Adipocyte (in vitro differentiated cells): ENCODE data around the gene COL4A2.

Experiments used
- DNase-seq: peaks from one replicate; pipeline ENCODE4 v3.0.0-alpha.2; 2015; ENCODE audit warnings: low read depth
- H3K27me3 ChIP-seq: replicated peaks from 2 replicates; pipeline ENCODE4 v1.7.0; 2013; ENCODE audit warnings: mild to moderate bottlenecking, low read length, moderate library complexity; ENCODE audit not compliant: control insufficient read depth, insufficient read depth
- H3K36me3 ChIP-seq: 2 replicates; pipeline ENCODE4 v1.7.0; 2013; ENCODE audit warnings: low read length, mild to moderate bottlenecking, moderate library complexity; ENCODE audit not compliant: control insufficient read depth, insufficient read depth, severe bottlenecking
- H3K4me1 ChIP-seq: 2 replicates; pipeline ENCODE4 v1.7.0; 2013; ENCODE audit warnings: mild to moderate bottlenecking, low read length, moderate library complexity; ENCODE audit not compliant: control insufficient read depth, insufficient read depth
- H3K4me3 ChIP-seq: 2 replicates; pipeline ENCODE4 v1.7.0; 2013; ENCODE audit warnings: mild to moderate bottlenecking, low read length, moderate library complexity
- H3K9ac ChIP-seq: 2 replicates; pipeline ENCODE4 v1.7.0; 2013; ENCODE audit warnings: mild to moderate bottlenecking, low read length, moderate library complexity
- H3K9me3 ChIP-seq: 2 replicates; pipeline ENCODE4 v1.7.0; 2013; ENCODE audit warnings: mild to moderate bottlenecking, low read length, moderate library complexity; ENCODE audit not compliant: control insufficient read depth

COL4A2 gene

GRCh38 chr13:110462091-110462490 is 155.0 kb downstream of the COL4A2 start:
- no peak for DNase-seq
- Histone ChIP-seq H3K9me3 (no peaks in the 10 kb centered on the region), H3K36me3 (peaks cover 98% of the 10 kb centered on the region), H3K4me1 (no peaks in the 10 kb centered on the region), H3K4me3 (no peak overlapping the region), H3K27me3 (no peaks in the 10 kb centered on the region), H3K9ac (no peak overlapping the region)

- no peak overlapping the region for H3K9ac ChIP-seq
- no peak for DNase-seq
- peaks cover 98% of the 10 kb centered on the region for H3K36me3 ChIP-seq
- H3K4me1 ChIP-seq, result no peaks in the 10 kb centered on the region
- no peak overlapping the region for H3K4me3 ChIP-seq
- H3K9me3 ChIP-seq, result no peaks in the 10 kb centered on the region
- H3K27me3 ChIP-seq, result no peaks in the 10 kb centered on the region
These were observed 156.1 kb downstream of the COL4A2 start for GRCh38 chr13:110463156-110463555.

GRCh38 chr13:110463871-110464510 is 156.9 kb downstream of the COL4A2 start:
- Histone ChIP-seq H3K4me1 (no peaks in the 10 kb centered on the region), H3K9me3 (no peaks in the 10 kb centered on the region), H3K4me3 (no peak overlapping the region), H3K36me3 (peaks cover 98% of the 10 kb centered on the region), H3K9ac (no peak overlapping the region), H3K27me3 (no peaks in the 10 kb centered on the region)
- DNase-seq, result no peak

GRCh38 chr13:110464556-110465333 is 157.7 kb downstream of the COL4A2 start:
- H3K4me1 ChIP-seq, result no peaks in the 10 kb centered on the region
- no peak overlapping the region for H3K9ac ChIP-seq
- no peaks in the 10 kb centered on the region for H3K9me3 ChIP-seq
- peaks cover 100% of the 10 kb centered on the region for H3K36me3 ChIP-seq
- H3K4me3 ChIP-seq, result no peak overlapping the region
- no peak for DNase-seq
- no peaks in the 10 kb centered on the region for H3K27me3 ChIP-seq

- H3K4me1 ChIP-seq, result no peaks in the 10 kb centered on the region
- no peaks in the 10 kb centered on the region for H3K27me3 ChIP-seq
- no peak for DNase-seq
- H3K9ac ChIP-seq, result no peak overlapping the region
- no peak overlapping the region for H3K4me3 ChIP-seq
- no peaks in the 10 kb centered on the region for H3K9me3 ChIP-seq
- peaks cover 99% of the 10 kb centered on the region for H3K36me3 ChIP-seq
These were observed 158.6 kb downstream of the COL4A2 start for GRCh38 chr13:110465696-110466095.

- Histone ChIP-seq H3K9me3 (no peaks in the 10 kb centered on the region), H3K27me3 (no peaks in the 10 kb centered on the region), H3K4me1 (no peaks in the 10 kb centered on the region), H3K36me3 (peaks cover 99% of the 10 kb centered on the region), H3K4me3 (no peak overlapping the region), H3K9ac (no peak overlapping the region)
- DNase-seq, result no peak
These were observed 159.3 kb downstream of the COL4A2 start for GRCh38 chr13:110466266-110466915.

- no peak overlapping the region for H3K4me3 ChIP-seq
- H3K36me3 ChIP-seq, result peaks cover 97% of the 10 kb centered on the region
- no peaks in the 10 kb centered on the region for H3K9me3 ChIP-seq
- no peak overlapping the region for H3K9ac ChIP-seq
- DNase-seq, result no peak
- no peaks in the 10 kb centered on the region for H3K4me1 ChIP-seq
- no peaks in the 10 kb centered on the region for H3K27me3 ChIP-seq
These were observed 160.5 kb downstream of the COL4A2 start for GRCh38 chr13:110467516-110468110.

- peaks cover 97% of the 10 kb centered on the region for H3K36me3 ChIP-seq
- no peaks in the 10 kb centered on the region for H3K27me3 ChIP-seq
- no peak overlapping the region for H3K9ac ChIP-seq
- H3K9me3 ChIP-seq, result no peaks in the 10 kb centered on the region
- no peak for DNase-seq
- H3K4me1 ChIP-seq, result no peaks in the 10 kb centered on the region
- H3K4me3 ChIP-seq, result no peak overlapping the region
These were observed 162.0 kb downstream of the COL4A2 start for GRCh38 chr13:110468986-110469495.

GRCh38 chr13:110469597-110469996 is 162.5 kb downstream of the COL4A2 start:
- Histone ChIP-seq H3K27me3 (no peaks in the 10 kb centered on the region), H3K4me1 (no peaks in the 10 kb centered on the region), H3K36me3 (peaks cover 97% of the 10 kb centered on the region)

GRCh38 chr13:110470272-110471009 is 163.4 kb downstream of the COL4A2 start:
- no peak overlapping the region for H3K9ac ChIP-seq
- no peaks in the 10 kb centered on the region for H3K27me3 ChIP-seq
- no peak overlapping the region for H3K4me3 ChIP-seq
- DNase-seq, result no peak
- peaks cover 97% of the 10 kb centered on the region for H3K36me3 ChIP-seq
- no peaks in the 10 kb centered on the region for H3K9me3 ChIP-seq
- no peaks in the 10 kb centered on the region for H3K4me1 ChIP-seq

More at GRCh38 chr13:110469597-110469996, 162.5 kb downstream of the COL4A2 start:
- Histone ChIP-seq H3K9ac (no peak overlapping the region), H3K4me3 (no peak overlapping the region), H3K9me3 (no peaks in the 10 kb centered on the region)
- no peak for DNase-seq
